CD4-positive, alpha-beta T cell (primary cell): ENCODE results near the gene SORT1. TPM values are rescaled to one million over a fixed set of nuclear protein-coding genes. Genes with fewer than 3 reads are reported as not detected.

Experiments used
- ATAC-seq: fragments of 200-7000 bp; cut with Tn5 transposase; one replicate; pipeline ENCODE4 v1.10.0; 2022; ENCODE audit warnings: mild to moderate bottlenecking; ENCODE audit not compliant: poor library complexity
- CTCF ChIA-PET: fragments of 350-600 bp; sonication (Branson Sonifier 250); formaldehyde crosslinking; loops from one replicate; lab custom pipeline; 2021; ENCODE audit warnings: antibody characterized with exemption, inconsistent platforms; lab: Charles Lee
- POLR2A ChIA-PET: fragments of 350-600 bp; sonication (Branson Sonifier 250); formaldehyde crosslinking; loops from one replicate; lab custom pipeline; 2021; ENCODE audit warnings: antibody characterized with exemption, inconsistent platforms; lab: Charles Lee
- DNase-seq, 14 experiments: peaks; one replicate each; pipeline ENCODE4 v3.0.0-alpha.2; 2013 to 2020; ENCODE audit warnings: mixed read lengths in 2 of 14
- H3K27ac ChIP-seq, 2 donors: one replicate each; pipeline versions ENCODE4 v1.5.1 to v1.7.0; 2013; ENCODE audit warnings: low read length in 2 of 2, low read depth in 1 of 2, mild to moderate bottlenecking in 1 of 2
- H3K27me3 ChIP-seq, 2 experiments: 1 replicate in 1 of 2; 2 replicates in 1 of 2; pipeline versions ENCODE4 v1.6.1 to v1.7.0; 2013; ENCODE audit warnings: low read length in 2 of 2, control low read depth in 1 of 2, mild to moderate bottlenecking in 1 of 2, moderate library complexity in 1 of 2; ENCODE audit not compliant: insufficient read depth in 2 of 2, control insufficient read depth in 1 of 2
- H3K36me3 ChIP-seq: one replicate; pipeline ENCODE4 v1.6.1; 2013; ENCODE audit warnings: low read length, control low read depth; ENCODE audit not compliant: insufficient read depth
- H3K4me1 ChIP-seq: one replicate; pipeline ENCODE4 v1.6.1; 2013; ENCODE audit warnings: low read length, control low read depth; ENCODE audit not compliant: insufficient read depth
- H3K4me3 ChIP-seq: one replicate; pipeline ENCODE4 v1.5.1; 2013; ENCODE audit warnings: mild to moderate bottlenecking, low read length, moderate library complexity
- H3K9me3 ChIP-seq, 2 experiments: 1 replicate in 1 of 2; 2 replicates in 1 of 2; pipeline versions ENCODE4 v1.6.1 to v1.7.0; 2013; ENCODE audit warnings: low read length in 2 of 2, mild to moderate bottlenecking in 2 of 2, control low read depth in 1 of 2, moderate library complexity in 1 of 2; ENCODE audit not compliant: control insufficient read depth in 1 of 2, insufficient read depth in 1 of 2
- H3K27ac Mint-ChIP-seq: one replicate; pipeline ENCODE4 v1.8.0; 2020; ENCODE audit warnings: mixed read lengths
- H3K27me3 Mint-ChIP-seq: one replicate; pipeline ENCODE4 v1.8.0; 2021; ENCODE audit warnings: mixed read lengths
- H3K36me3 Mint-ChIP-seq: one replicate; pipeline ENCODE4 v1.8.0; 2021; ENCODE audit warnings: low read depth, mixed read lengths
- H3K4me1 Mint-ChIP-seq: one replicate; pipeline ENCODE4 v1.8.0; 2021; ENCODE audit warnings: low read depth, mixed read lengths
- H3K4me3 Mint-ChIP-seq: one replicate; pipeline ENCODE4 v1.8.0; 2020; ENCODE audit warnings: mild to moderate bottlenecking, mixed read lengths
- H3K9me3 Mint-ChIP-seq: one replicate; pipeline ENCODE4 v1.8.0; 2020; ENCODE audit warnings: mixed read lengths
- CTCF ChIP-seq: fragments of 200-600 bp; IDR thresholded peaks from one replicate; pipeline ENCODE4 v1.8.0; 2022; ENCODE audit warnings: antibody characterized with exemption, mild to moderate bottlenecking
- intact Hi-C, 2 experiments: fragments of 100-400 bp; cut with DNase I in 1 of 2; cut with micrococcal nuclease in 1 of 2; formaldehyde crosslinking; loops; one replicate each; pipeline versions ENCODE4 v1.15.1 to v1.9.0; 2023 to 2025; cut with DNase I, micrococcal nuclease
- total RNA-seq, 174 experiments: library from RNA in 2 of 174; stranded (reverse) in 2 of 174; gene quantifications; one replicate each; pipeline ENCODE4 v1.2.3 and lab custom pipeline; 2021 to 2026

Gene SORT1
- total RNA-seq, 2 experiments from 2014 or later: 0.22 to 0.73 TPM

DNA sequence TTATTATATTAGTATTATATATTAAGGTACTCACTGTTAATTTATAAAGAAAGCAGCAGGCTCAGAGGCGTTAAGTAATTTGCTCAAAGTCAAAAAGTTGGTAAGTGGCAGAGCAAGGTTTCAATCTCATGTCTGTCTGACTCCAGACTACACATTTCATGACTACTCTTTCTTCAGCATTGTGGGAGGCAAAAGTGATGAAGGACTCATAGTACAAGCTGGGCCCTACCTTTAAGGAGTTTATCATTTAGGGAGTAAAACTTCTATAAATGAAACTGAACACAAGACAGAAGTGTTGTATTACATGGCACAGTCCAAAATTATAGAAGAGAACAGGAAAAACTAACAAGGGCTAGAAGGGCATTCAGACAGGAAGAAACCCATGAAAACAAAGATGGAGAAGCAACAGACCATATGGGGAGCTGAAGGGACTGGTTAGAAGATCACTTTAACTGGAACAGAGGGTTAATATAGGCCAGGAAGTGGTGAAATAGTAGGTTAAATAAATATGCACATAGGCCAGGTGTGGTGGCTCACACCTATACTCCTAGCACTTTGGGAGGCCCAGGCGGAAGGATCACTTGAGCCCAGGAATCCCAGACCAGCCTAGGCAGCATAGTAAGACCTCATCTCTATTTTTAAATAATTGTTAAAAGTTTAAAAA, 11.5 kb downstream of the SORT1 start:
- H3K27me3 Mint-ChIP-seq: peaks cover 23% of the 10 kb centered on the region
- TF ChIP-seq CTCF: no peak
- DNase-seq (no peak), ATAC-seq (no peak)
- H3K36me3 Mint-ChIP-seq: no peaks in the 10 kb centered on the region
- no peaks in the 10 kb centered on the region for H3K9me3 Mint-ChIP-seq
- Histone ChIP-seq H3K36me3 (no peaks in the 10 kb centered on the region), H3K9me3 (no peaks in the 10 kb centered on the region), H3K4me1 (no peaks in the 10 kb centered on the region), H3K4me3 (no peak overlapping the region), H3K27ac (no peak overlapping the region), H3K27me3 (peaks cover 3 to 16% of the 10 kb centered on the region in 2 experiments)
- no peak overlapping the region for H3K27ac Mint-ChIP-seq
- ChIA-PET POLR2A (interaction anchor here (1.3 kb wide), 1 partner anchor 12 kb away, joined by 4 read pairs; the partner anchor contains the start of gene SORT1), CTCF (no interaction called here)
- no peaks in the 10 kb centered on the region for H3K4me1 Mint-ChIP-seq
- H3K4me3 Mint-ChIP-seq: no peak overlapping the region
- intact Hi-C loops: no loop called here

- Mint-ChIP-seq H3K27ac (no peak overlapping the region), H3K27me3 (peaks cover 18% of the 10 kb centered on the region), H3K4me3 (no peak overlapping the region), H3K4me1 (no peaks in the 10 kb centered on the region), H3K9me3 (no peaks in the 10 kb centered on the region), H3K36me3 (no peaks in the 10 kb centered on the region)
- no peak for DNase-seq
- H3K9me3 ChIP-seq: no peaks in the 10 kb centered on the region
- no peak for TF ChIP-seq CTCF
- H3K27me3 ChIP-seq: peaks cover 3 to 16% of the 10 kb centered on the region in 2 experiments
- H3K27ac ChIP-seq: no peak overlapping the region
- ChIA-PET CTCF (no interaction called here), POLR2A (no interaction called here)
- no peak for ATAC-seq
- no peak overlapping the region for H3K4me3 ChIP-seq
- no peaks in the 10 kb centered on the region for H3K4me1 ChIP-seq
- intact Hi-C loops: no loop called here
- H3K36me3 ChIP-seq: no peaks in the 10 kb centered on the region
These were observed 12.3 kb downstream of the SORT1 start for GRCh38 chr1:109385417-109385816.

GRCh38 chr1:109383854-109384253, 13.9 kb downstream of the SORT1 start:
- Mint-ChIP-seq H3K9me3 (no peaks in the 10 kb centered on the region), H3K4me1 (no peaks in the 10 kb centered on the region)
- CTCF ChIA-PET: no interaction called here

More at GRCh38 chr1:109383854-109384253, 13.9 kb downstream of the SORT1 start:
- no peak overlapping the region for H3K4me3 Mint-ChIP-seq
- H3K36me3 Mint-ChIP-seq: no peaks in the 10 kb centered on the region
- no peak overlapping the region for H3K27ac ChIP-seq
- ATAC-seq (no peak), DNase-seq (no peak)
- intact Hi-C loops: no loop called here
- POLR2A ChIA-PET: no interaction called here
- H3K4me1 ChIP-seq: no peaks in the 10 kb centered on the region
- peaks cover under 1 to 2% of the 10 kb centered on the region in 2 experiments for H3K27me3 ChIP-seq
- peaks cover 4% of the 10 kb centered on the region for H3K27me3 Mint-ChIP-seq
- no peak for TF ChIP-seq CTCF
- no peaks in the 10 kb centered on the region for H3K36me3 ChIP-seq
- no peak overlapping the region for H3K4me3 ChIP-seq
- no peaks in the 10 kb centered on the region for H3K9me3 ChIP-seq
- H3K27ac Mint-ChIP-seq: no peak overlapping the region
